Measurements from ENCODE around the gene UGT2B11.
"Not testable (repeated sequence)": the region's sequence is repeated elsewhere in the genome, so short reads cannot be mapped to it uniquely, and the experiment has no call there.

- not testable (repeated sequence) for TF ChIP-seq CTCF (IDR thresholded peaks at IDR 0.05; ENCODE audit: low read depth, low read length); POLR2A (IDR thresholded peaks at IDR 0.05; ENCODE audit: extremely low read depth, insufficient read length)
These were observed 28.2 kb upstream of the UGT2B11 start for GRCh38 chr4:69242562-69243240.

Measured in NB4 (cell line).